GM03348 (cell line): Measurements from ENCODE around the gene MAP2K5.
"Not testable (repeated sequence)": the region's sequence is repeated elsewhere in the genome, so short reads cannot be mapped to it uniquely, and the experiment has no call there.

Experiments
- DNase-seq: peaks from one replicate; pipeline ENCODE4 v3.0.0; 2012; ENCODE audit warnings: low spot score

MAP2K5 gene

DNA sequence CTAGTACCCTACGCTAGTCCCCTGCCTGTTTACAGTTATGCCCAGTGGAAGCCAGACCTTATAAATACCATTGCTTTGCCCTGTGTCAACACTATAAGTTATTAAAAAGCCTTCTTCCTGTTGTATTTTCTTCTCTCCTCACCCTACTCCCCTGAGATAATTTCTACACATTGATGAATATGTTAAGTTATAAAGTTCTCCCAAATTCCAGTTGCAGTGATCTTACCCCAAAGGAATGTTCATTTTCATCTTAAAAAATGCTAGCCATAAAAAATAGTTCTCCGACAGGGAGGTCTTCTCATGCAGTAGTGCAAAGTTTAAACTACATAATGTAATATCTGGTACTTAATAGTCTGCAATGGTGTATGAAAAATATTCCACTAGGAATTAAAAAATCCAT is 58.6 kb downstream of the MAP2K5 start:
- peak; percentile 11 for DNase-seq

- no peak for DNase-seq
Measured at GRCh38 chr15:67603063-67603462, 60.6 kb downstream of the MAP2K5 start.

- DNase-seq: no peak
Measured at GRCh38 chr15:67605871-67606270, 63.4 kb downstream of the MAP2K5 start.

DNA sequence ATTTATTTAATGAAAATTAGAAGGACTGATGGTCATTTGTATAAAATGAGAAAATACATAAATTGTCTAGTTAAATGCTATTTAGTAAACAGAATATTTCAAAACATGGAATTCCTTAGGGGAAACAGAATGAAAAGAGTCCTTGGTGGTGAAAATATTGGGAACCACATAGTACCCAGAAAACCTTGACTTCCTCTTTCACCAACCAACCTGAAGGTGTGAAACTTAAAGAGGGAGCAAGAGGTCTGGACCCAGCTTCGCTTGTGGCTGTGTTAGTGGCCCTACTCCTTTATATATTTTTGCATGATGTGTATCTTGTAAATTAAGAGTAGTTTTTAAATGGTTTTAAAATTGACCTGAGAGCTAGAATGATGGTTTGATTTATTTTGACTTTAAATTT is 64.2 kb downstream of the MAP2K5 start:
- no peak for DNase-seq

DNA sequence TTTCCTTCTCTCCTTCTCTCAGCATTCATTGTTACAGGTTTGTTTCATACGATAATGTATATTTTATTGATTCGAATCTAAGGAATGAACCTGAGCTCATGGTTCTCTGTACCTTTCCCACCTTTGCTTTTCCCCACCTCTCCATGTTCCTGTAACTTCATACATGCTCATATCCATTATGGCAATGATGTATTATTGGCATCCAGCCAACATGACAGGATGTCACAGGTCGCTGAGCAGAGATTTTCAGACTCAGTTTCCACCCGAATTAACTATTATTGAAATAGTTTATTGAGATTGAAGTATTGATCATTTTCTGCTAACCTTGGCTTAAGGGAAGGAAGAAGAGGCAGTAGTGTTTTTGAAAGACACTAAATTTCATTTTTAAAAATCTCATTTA is 64.8 kb downstream of the MAP2K5 start:
- no peak for DNase-seq

GRCh38 chr15:67607959-67608637 is 65.6 kb downstream of the MAP2K5 start:
- no peak for DNase-seq

GRCh38 chr15:67608638-67608959 is 66.1 kb downstream of the MAP2K5 start:
- no peak for DNase-seq

GRCh38 chr15:67611370-67612369 is 69.2 kb downstream of the MAP2K5 start:
- no peak for DNase-seq

GRCh38 chr15:67613211-67613610 is 70.7 kb downstream of the MAP2K5 start:
- no peak for DNase-seq

- no peak for DNase-seq
Measured at GRCh38 chr15:67613708-67614107, 71.2 kb downstream of the MAP2K5 start.

DNA sequence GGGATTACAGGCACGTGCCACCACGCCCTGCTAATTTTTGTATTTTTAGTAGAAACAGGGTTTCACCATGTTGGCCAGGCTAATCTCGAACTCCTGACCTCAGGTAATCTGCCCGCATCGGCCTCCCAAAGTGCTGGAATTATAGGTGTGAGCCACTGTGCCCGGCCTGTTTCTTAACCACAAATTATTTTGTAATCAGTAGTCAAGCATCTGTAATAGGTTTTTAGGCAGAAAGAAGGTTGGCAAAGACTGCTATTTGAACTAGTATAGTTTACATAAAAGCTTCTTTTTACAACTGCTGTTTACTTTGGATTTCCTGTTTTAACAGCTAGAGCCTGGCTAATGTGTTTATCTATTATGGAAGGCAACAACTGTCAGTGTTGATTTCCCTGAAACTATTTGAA is 72.6 kb downstream of the MAP2K5 start:
- DNase-seq: not testable (repeated sequence)

- no peak for DNase-seq
Measured at GRCh38 chr15:67618297-67618696, 75.8 kb downstream of the MAP2K5 start.

- DNase-seq: no peak
Measured at GRCh38 chr15:67622110-67622509, 79.6 kb downstream of the MAP2K5 start.

DNA sequence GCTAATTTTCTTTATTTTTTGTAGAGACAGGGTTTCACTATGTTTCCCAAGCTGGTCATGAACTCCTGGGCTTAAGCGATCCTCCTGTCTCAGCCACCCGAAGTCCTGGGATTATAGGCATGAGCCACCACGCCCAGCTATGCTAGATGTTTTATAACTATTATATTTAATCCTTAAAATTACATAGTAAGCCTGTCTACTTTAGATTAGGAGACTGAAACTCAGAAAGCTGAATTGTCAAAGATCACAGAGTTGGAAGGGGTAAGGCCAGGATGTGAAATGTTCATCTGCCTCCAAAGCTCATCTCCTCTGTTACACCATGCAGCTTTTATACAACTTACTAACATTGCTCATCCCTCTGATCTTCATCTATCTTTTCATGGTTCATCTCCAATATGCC is 89.8 kb downstream of the MAP2K5 start:
- no peak for DNase-seq

DNA sequence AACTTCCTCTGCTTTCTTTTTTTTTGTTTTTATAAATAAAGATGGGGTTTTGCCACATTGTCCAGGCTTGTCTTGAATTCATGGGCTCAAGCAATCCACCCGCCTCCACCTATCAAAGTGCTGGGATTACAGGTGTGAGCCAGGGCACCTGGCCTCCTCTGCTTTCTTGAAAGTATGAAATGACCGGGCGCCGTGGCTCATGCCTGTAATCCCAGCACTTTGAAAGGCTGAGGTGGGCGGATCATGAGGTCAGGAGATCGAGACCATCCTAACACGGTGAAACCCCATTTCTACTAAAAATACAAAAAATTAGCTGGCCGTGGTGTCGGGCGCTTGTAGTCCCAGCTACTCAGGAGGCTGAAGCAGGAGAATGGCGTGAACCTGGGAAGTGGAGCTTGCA is 93.4 kb downstream of the MAP2K5 start:
- not testable (repeated sequence) for DNase-seq

- DNase-seq: no peak
Measured at GRCh38 chr15:67639591-67639990, 97.1 kb downstream of the MAP2K5 start.

- no peak for DNase-seq
Measured at GRCh38 chr15:67641453-67641852, 99.0 kb downstream of the MAP2K5 start.

DNA sequence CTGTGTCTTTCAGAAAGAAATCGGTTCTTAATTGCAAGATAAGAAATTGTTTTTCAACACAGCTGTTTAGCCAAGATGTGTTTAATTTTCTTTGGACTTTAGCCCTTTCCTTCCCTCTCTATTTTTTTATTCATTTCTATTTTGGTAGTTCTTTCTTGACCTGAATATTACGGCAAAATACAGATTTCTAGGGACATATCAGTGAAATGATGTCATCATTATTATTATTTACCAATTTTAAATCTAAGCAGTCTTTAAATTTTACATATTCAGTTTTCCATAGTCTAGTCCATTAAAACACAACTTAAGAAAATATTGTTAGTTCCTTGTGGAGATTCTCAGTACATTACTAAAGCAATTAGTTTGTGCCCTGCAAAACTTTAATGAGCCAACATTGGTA is 104.3 kb downstream of the MAP2K5 start:
- DNase-seq: no peak

- DNase-seq: no peak
Measured at GRCh38 chr15:67652586-67652985, 110.1 kb downstream of the MAP2K5 start.

DNA sequence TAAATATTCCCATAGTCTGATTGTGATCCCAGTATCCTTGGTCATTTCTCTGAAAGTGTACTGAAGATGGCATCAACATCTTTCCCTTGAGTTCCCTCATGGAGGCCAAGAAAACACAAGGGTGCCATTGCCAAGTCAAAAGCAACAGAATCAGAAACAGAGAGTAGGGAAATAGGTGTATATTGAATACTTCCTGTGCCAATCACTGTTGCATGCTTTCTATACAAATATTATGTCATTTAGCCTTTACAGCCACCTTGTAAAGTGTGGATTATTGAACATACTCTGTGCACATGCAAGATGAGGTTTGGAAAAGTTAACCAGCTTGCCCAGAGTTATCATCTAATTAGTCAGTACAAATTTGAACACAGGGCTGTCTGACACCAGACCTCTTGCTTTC is 117.9 kb downstream of the MAP2K5 start:
- DNase-seq: no peak

DNA sequence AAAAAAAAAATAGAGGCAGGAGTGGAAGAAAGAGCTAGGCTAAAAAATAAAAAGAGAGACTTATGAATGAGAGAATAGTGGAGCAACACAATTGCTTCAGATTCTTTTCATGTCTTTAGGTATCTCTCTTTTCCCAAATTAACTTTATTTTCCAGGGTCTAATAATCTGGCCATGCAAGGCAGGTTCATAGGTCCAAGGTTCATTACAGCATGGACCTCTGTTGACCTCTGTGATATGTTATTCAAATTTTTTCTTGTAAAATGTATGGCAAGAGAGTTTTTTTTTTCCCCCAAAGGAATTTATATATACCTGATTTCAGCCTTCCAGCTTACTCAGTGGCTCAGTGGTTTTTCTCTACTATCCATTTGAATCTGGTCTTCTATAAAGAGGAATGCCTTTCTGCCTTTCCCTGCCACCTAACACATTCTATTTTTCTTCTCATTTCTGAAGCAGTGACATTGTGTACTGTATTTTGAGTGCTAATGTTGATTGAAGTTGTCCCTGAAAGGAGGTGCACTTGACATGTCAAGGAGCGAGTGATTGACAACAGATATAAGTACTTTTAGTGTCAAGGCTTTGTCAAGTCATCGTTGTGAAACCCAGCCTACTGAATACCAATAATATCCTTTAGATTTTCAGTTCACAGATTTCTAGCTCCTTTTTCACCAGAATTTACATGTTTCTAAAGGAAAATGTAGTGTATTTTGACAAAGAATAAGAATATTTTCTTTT is 118.5 kb downstream of the MAP2K5 start:
- no peak for DNase-seq

GRCh38 chr15:67670647-67671305 is 128.3 kb downstream of the MAP2K5 start:
- DNase-seq: no peak
